GM18870 (cell line): ENCODE measurements around the gene SORCS2.
A peak's percentile ranks its signal among the peaks of the same experiment; 100 is the strongest.

Experiments used
- ATAC-seq: cut with Tn5 transposase; IDR thresholded peaks from one replicate; pipeline ENCODE4 v1.9.1; 2021; ENCODE audit warnings: moderate library complexity; ENCODE audit not compliant: unreplicated experiment

SORCS2 gene

DNA sequence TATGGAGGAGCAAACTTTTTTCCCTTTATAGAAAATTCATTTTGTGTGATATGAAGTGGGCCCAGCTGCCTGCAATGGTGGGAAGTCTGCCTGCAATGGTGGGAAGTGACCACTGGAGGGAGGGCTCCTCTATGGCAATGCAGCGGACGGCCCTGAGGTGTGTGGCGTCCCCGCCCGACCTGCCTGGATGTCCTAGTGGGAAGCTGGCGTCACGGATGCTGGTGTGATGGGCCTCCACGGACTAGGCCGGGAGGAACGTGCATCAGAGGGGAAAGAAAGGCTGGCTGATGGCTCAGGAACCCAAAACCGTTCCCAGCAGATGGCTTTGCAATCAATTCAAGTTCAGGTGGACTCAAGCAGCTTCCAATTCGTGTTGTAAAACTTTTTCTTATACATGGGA is 569.4 kb downstream of the SORCS2 start:
- no peak for ATAC-seq

DNA sequence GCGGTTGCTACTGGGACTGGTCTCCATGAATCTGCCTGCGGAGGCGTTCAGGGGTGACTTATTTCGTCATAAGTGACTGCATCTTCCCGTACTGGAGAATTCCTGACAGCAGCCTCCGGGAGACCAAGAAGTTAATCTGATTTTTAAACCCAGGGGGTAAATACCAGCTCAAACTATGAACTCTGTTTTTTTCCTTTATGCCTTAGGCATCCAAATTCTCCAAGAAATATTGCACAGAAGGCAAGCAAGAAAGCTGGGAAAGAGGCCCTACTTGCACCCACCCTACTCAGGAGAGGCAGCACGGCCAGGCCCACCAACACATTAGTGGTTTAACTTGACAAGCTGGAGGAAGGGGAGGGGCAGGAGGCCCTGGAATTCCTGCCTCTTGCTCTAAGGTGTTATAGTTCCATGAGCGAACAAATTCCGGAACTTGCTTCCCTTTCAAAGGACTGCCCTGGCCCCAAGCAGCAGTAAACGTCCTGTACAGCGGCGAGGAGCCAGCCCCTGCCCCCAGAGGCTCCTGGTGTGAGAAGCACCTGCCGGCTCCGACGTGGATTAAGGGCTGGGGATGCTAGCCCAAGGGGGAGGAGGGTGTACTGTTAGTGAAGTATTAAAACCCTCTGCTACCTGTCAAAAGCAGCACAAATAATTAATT is 570.2 kb downstream of the SORCS2 start:
- no peak for ATAC-seq

DNA sequence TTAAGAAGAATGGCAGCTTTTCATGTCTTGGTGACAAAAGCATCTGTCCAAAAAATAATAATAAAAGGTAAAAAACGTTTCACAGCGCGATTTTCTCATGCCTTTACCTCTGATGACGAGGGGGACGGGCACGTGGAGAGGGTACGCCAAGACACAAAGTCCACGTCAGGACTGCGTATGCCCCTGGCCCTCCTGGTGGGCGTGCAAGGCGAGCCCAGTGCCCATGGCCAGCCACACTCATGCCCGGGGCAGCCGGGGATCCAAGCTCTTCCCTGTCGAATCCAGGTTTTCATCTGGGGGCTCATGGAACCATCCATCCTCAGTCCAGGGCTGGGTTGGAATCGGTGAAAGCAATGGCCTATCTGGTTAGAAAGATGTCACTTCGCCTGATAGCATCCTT is 570.8 kb downstream of the SORCS2 start:
- no peak for ATAC-seq

DNA sequence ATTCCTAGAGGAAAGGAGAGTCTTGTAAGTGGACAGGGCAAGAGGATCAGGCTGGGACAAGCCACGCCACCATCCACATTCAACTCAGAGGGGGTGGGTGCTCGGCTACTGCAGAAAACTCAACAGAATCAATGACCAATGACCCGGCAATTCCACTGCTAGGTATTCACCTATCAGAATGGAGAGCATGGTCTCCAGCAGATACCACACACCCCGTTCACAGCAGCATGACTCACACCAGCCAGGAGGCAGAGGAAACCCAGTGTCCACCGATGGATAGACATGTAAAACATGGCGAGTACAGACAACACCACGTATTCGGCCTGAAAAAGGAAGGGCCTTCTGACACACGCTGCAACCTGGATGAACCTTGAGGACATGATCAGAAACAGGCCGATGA is 571.5 kb downstream of the SORCS2 start:
- no peak for ATAC-seq

DNA sequence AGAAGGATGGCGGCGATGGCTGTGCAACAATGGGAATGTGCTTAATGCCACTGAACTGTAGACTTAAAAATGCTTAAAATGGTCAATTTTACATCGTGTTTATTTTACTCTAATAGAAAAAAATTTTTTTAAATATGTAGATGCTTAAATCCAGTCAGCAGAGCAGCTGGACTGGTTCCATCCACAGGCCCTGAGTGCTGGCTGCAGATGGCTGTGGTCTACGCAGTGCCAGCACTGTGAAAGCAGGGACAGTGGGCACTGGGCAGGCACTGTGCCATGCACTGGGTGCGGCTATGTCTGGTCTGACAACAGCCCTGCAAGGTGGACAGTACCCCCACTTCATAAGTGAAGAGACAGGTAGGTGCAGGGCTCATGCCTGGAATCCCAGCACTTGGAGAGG is 572.1 kb downstream of the SORCS2 start:
- no peak for ATAC-seq

DNA sequence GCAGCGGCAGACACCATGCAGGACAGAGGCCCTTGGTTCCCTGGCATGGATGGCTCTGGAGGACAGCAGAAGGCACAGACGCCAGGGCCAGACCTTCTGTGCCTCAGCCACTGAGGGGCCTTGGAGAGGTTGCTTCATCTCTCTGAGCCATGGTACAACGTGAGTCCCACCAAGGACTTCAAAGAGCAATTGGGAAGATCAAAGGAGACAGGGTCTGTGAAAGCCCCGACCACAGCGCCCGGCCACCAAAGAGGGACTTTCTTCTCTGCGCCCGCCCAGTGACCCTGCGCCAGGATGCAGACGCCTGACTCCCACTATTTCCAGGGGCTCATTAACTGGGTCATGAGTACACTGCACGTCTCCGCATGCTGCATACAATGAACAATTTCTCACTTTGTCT is 573.3 kb downstream of the SORCS2 start:
- no peak for ATAC-seq

DNA sequence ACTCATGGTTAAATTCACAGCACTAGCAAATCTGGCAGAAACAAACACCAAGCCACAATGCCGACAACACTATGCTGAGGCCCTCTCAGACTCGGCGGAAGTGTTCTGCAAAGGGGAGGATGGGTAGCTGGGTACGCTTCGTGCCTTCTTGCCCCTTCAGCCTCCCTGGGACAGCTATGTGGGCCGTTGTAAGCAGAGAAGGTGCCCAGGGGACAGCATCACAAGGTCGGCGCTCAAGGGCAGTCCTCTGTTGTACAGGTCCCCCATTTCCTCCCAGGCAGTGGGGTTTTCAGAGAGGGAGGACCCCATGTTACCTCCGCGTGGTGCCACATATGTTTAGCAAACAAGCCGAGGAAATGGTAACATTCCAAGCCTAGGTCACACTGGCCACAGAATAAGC is 573.7 kb downstream of the SORCS2 start:
- ATAC-seq, result no peak

DNA sequence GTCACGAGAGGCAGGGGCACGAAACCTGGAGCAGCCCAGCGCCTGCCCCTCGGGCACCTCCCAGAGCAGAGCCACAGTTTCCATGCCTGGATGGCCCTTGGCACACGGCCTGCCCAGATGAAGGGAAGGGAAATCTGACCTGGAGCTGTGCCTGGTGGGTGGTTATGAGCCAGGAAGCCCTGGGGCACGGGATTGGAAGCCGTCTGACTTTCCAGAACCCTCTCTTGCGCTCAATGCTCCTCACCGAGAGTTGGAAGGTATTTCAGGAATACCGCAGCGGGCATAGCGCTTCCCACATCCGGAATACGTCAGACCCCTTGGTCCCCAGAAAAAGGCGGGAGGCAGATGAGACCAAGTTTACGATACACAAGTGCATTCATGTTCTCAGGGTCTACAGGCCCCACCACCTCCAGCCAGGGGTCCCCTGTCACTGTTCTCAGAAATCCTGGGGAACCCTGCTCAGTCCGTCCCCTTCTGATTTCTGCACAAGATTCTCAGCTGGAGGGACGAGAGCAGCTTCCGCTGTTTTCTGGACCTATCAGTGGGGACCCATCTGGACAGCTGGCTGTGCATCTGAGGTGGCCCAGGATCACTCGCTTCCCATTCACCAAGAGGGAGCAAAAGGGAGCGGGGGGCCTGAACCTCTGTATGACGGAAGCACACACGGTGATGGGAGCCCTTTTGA is 574.5 kb downstream of the SORCS2 start:
- no peak for ATAC-seq

DNA sequence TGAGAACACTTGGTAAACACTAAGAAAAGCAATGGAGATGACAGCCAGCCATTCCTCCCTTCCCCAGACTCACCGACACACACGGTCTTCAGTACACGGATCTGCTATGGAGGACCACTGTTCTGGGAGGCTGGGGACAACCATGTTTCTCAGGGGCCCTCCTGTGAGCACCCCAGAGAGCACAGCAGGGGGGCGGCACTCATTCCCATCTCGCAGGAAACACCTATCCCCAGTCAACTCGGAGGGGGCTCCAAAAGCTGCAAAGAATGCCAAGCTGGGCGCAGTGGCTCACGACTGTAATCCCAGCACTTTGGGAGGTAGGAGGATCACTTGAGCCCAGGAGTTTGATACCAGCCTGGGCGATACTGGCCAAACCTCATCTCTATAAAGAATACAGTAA is 575.2 kb downstream of the SORCS2 start:
- no peak for ATAC-seq

DNA sequence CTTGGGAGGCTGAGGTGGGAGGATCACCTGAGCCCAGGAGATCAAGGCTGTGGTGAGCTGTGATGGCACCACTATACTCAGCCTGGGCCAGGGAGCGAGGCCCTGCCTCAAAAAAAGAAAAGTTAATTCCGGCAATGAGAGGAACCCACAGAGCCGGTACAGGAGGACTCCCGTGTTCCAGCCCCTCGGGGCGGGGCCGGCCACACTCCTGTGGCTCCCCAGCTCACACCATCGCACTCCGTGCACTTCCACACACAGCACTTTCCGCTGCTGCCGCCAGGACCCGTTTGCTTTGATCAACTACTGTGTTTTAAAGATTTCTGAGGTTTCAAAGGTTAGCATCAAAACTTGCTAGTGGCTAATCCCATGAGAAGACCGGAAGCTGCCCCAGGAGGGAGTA is 575.6 kb downstream of the SORCS2 start:
- ATAC-seq, result no peak

DNA sequence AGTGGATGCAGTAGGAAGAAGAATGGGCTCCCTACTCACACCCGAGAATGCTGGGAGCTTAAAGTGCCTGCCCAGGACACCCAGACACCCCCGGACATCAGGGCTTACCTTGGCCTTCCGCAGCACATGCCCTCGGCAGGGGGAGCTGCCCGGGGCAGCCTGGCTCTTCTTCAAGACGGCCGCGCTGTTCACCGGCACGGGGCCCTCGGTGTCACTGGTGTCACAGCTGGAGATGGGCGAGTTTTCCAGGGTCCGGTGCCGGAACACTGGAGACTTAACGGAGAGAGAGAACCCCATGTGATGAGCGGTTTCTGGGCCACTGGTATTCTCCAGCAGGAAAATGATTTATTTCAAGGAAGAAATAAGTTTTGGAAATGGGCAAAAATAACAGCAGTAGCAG is 576.4 kb downstream of the SORCS2 start:
- ATAC-seq, result no peak

DNA sequence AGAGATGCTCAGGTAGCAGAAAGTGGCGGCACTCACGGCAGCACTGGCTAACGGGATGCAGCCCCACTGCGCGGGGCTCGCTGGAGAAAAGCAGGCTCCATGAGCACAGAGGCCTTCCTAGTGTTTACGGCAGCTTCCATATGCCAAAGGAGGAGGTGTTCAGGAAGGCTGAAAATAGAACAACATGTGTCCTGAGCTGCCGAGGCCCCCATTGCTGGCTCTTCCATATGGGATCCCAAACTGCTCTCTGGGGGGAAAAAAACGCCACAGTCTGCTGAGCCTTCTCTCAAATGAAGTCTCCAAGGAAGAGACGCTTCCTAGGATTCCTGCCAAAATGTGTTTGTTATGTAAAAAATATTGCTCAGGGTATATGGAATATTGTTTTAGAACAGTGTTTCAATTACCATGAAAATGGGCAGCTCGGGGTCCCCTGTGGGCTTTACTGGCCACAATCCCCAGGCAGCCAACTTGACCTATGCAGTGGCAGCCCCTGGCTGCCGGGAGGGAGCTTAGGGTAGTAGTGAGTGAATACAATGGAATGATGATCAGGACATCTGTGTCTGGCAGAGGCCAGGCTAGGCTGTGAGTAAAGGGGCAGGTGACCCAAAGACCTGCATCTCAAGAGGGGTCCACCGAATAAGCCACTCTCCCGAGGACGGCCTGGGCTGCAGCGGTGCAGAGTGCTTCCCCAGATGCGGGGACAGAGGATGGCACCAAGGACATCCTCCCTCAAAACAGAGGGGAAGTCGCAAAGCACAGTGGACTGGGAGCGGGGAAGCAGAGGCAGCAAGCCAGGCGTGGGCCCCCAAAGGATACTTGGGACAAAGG is 577.3 kb downstream of the SORCS2 start:
- no peak for ATAC-seq

DNA sequence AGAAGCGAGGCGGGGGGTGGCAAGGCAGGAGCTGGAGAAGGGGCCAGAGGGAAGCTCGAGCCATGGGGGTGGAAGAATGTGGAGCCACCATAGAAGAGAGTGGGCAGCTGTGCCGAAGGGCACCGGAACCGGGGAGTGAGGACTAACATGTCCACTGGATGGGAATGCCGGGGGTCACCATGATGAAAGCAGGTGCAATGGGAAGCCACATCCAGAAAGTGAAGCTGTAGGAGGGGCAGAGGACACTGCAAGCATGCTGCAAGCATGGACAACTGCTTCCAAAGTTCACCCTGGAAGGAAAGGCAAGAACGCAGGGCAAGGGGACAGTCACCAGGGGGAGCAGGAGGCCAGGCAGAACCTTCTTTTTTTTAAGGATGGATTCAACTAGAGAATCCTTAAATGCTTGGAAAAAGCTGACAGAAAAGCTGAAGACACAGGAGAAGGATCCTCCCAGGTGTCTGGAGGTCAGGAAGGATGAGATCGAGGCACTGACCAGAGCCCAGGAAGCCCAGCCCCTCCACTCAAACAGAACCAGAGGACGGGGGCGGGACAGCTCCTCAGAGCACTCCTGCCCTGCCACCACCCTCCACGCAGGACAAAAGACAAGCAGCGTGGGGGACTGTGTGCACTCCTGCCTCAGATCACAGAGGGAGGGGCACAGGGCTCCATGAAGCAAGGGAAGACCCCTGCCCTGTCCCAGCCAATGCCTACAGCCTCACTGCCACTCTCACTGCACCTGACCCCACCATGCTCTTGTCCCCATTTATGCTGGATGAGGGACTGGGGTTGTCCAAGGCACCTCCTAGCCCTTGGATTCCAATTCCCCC is 578.1 kb downstream of the SORCS2 start:
- no peak for ATAC-seq

DNA sequence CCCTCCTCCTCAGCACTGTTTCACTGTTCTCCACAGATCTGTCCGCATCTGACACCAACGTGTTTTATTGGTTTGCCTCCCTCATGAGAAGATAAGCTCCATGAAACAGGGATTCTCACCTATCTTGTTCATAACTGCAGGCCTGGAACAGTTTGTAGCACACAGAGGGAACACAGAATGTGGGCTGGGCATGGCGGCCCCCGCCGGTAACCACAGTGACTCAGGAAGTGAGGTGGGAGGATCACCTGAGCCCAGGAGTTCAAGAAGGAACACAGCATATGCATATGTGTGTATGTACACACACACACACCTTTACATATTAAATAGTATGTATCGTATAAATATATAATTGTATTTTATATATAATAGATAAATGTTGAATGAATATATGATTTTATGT is 578.7 kb downstream of the SORCS2 start:
- no peak for ATAC-seq

DNA sequence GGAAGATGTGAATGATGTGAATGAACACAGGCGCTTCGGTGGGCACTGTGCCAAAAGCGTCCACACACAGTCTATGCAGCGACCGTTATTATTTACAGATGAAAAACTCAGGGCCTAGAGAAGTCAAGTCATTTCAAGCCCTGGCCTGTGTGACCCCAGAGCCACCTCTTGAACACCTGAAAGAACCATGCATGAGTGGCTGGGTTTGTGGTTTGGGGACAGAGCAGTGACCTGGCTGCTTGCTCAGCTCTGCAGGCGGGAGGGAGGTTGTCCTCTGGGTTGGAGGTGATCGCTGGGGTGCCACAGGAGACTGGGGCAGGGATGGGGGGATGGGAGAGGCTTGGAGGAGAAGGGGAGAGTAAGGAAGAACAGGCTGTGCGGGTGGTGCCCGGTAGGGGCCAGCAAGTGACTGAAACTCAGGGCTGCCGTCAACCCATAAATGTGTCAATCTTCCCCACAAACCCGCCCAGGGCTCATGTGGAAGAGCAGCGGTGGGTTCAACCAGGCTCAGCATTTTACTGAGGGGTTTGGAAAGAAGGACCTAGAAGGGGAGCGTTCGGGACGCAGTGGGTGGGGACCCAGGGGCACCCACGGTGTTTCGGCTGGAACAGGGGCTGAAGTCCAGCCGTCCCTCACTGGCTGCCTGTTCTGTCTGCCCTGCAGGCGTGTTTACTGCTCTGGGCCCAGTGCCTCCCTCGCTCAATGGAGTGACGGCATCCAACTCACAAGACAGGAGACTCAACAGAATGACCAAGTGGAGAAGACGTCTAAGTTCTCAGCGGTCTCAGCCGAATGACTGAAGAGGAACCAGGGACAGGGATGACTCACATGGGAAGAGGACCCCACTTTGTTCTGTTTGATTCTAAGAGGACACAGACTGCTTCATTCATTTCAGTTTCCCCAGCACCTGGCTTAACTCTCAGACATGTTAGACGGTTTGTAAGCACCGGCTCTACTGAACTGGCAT is 579.5 kb downstream of the SORCS2 start:
- ATAC-seq, result peak; percentile 66

DNA sequence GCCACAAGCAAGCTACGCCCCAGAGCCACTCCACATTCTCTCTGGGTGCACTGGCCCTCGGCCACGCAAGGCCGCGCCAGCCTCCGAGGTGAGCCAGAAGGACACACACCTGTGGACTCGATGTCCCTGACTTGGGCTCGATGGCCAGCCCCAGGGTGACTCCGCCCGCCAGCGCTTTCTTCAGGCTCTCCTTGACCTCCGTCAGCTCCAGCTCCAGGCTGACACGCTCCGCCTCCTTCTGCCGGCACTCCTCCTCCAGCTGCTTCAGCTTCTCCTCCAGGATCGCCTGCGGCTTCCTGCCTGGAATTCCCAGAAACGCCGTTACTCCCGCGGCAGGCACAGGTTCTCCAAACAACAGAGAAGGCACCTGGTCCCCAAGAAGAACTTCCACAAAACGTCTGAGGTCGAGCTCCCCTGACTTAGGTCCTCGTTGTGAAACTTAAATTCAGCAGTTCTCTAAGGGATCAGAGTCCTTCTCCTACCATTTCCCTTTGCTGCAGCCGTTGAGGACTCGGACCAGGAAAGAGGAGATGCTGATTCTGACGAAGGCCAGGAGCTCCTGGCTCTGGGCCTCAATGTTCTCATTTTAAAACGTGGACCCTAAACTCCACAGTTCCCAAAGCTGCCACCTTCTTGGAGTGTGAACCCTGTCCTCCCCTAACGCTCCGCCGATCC is 580.5 kb downstream of the SORCS2 start:
- ATAC-seq, result no peak

DNA sequence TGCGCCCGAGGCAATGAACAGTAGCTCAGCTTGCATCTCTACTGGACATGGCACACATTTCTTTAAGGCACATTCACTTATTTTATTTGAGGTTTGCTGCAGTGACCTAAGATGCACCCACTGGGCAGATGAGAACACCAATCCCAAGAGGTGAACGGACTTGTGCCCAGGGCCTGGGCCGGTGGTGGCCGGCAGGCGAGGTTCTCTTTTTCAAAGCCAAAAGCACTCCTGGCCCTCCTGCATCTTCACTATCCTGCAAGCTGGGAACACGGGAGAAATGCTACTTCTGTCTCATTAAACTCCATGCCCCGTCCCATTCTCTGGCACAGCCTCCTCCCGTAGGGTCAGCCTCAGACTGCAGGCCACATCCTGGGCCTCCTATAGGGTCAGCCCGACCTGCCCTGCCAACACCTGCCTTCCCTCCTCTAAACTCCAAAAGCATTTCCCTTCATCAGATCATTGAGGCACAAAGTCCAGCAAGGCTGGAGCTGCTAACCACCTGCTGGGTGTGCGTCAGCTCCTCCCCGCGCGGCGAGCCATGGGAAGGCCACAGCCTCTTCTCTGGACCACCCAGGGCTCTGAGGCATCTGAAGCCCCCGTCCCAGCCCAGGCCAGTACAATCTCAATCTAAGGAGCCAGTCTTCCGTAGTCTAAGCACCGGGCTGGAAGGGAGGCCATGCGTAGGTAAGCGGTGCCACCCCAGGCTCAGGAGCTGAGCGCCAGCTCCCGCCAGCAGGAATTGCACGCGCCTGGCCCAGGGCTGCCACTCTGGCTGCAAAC is 581.3 kb downstream of the SORCS2 start:
- no peak for ATAC-seq
